ENCODE data around the gene TRPM2.

The TRPM2 gene

DNA sequence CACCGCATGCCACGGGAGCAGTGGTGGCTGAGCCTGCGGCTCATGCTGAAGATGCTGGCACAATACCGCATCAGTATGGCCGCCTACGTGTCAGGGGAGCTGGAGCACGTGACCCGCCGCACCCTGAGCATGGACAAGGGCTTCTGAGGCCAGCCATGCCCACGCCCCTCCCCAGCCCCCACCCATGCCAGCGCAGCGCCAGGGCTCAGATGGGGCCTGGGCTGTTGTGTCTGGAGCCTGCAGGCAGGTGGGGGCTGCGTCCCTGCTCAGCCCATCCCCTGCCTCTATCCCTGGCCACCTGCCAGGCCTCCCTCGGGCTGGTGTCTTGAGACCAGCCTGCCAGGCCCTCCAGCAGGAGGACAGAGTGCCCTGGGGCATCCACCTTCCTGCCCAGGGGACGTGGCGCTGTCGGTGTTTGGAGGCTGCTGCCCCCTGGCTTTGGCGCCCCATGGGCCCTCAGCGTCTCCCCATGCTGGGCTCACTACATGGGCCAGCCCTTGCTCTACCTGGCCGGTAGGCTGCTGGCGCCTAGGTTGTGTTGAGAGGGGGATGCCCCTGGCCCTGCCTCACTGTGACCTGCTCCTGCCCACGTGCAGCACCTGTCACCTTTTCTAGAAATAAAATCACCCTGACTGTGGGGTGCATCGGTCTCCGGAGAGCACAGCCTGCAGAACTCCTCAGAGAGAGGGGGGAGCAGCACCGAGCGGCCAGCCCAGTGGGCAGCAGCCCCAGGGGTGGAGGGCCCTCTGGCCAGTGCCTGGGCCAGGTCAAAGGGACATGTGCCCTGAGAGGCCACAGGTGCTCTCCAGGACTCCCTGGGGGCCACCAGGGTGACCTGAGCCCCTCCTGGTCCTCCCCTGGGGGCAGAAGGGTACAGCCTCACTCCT, 26.5 kb upstream of the TRPM2 start:
- TF ChIP-seq POLR2A (IDR thresholded peaks at IDR 0.05; ENCODE audit: low read length) (no peak), GATA1 (IDR thresholded peaks at IDR 0.05; ENCODE audit: low read depth, low read length) (no peak)
- DNase-seq: no peak

DNA sequence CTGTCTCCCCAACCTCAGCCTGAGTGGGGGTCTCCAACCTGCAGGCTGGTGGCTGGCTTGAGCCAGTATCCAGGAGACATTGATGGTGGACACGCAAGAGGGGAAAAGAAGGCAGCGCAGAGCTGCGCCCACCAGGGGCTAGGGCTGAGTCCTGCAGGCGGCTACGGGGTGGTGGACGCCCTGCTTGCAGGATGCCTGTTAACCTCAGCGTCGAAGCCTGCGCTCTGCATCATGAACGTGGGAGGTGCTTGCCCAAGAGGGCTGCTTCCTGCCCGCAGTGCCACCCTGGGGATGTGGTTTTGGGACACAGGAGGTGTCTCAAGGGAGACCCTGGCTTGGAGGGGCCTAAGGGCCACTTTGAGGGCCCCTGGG, 25.8 kb upstream of the TRPM2 start:
- no peak for DNase-seq

DNA sequence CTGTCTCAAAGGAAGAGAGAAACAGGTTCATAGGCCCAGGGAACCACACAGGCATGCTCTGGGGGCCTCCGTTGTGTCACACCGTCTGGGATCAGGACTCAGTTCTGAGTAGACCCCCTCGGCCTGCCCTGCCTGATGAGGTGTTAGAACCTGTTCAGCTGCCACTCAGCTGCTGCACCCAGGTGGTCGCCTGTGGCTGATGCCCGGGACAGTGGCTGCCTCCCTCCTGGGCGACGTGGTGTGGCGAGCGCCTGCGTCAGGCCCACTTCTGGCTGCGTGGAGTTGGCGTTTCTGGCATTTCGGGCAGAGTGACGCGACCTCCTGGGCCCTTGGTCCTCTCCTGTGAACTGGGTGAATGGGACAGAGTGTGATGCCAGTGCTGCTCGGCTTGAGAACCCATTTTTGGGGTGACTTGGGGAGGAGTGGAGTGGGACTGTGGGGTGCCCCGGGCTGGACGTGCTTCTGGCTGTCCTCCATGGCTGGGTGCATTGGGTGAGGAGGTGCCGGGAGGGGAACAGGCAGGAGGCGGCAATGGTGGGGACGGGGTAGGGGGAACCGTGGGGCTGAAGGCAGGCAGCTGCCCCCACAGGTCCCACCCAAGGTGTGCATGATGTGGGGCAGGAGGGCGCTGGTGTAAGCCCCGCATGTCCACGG, 25.1 kb upstream of the TRPM2 start:
- DNase-seq: no peak
- TF ChIP-seq GATA1 (IDR thresholded peaks at IDR 0.05; ENCODE audit: low read depth, low read length): no peak
- TF ChIP-seq POLR2A (IDR thresholded peaks at IDR 0.05; ENCODE audit: low read length): no peak

More for the DNA sequence above, 25.8 kb upstream of the TRPM2 start:
- no peak for TF ChIP-seq GATA1 (IDR thresholded peaks at IDR 0.05; ENCODE audit: low read depth, low read length)
- no peak for TF ChIP-seq POLR2A (IDR thresholded peaks at IDR 0.05; ENCODE audit: low read length)

DNA sequence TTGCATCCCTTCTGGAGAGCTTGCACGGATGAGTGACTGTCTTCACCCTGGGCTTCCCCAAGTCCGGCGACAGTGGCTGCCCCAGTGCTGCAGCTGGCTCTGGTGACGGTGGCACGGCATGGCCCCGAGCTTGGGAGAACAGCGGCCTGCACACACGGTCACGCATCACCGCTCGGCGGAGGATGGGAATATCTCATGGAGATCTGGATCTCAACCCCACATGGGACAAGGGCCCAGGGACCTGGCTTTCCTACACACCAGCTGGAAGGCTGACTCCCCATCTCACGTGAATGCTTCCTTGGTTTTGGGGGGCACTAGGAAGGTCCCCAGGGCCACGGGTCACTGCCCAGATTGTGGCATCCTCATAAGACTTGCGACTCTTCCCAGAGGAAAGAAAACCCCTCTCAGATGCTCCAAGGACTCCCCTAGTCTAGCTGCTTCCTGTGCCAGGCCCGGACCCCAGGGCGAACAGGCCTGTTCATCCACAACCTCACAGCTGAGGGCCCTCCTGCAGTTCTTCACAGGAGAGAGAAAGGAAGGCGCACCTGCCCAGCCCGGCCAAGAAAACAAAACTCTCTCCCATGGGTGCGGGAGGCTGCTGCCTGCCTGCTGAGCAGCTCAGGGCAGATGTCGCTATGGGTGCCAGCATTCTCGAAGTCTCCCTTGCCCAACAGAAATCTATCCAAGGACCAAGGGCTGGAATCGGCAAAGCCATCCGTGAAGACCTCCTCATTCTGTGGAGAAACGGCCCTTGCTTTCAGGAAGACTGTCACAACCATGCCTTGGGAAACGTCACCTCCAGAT, 24.1 kb upstream of the TRPM2 start:
- TF ChIP-seq GATA1 (IDR thresholded peaks at IDR 0.05; ENCODE audit: low read depth, low read length): no peak
- TF ChIP-seq POLR2A (IDR thresholded peaks at IDR 0.05; ENCODE audit: low read length): no peak
- no peak for DNase-seq

DNA sequence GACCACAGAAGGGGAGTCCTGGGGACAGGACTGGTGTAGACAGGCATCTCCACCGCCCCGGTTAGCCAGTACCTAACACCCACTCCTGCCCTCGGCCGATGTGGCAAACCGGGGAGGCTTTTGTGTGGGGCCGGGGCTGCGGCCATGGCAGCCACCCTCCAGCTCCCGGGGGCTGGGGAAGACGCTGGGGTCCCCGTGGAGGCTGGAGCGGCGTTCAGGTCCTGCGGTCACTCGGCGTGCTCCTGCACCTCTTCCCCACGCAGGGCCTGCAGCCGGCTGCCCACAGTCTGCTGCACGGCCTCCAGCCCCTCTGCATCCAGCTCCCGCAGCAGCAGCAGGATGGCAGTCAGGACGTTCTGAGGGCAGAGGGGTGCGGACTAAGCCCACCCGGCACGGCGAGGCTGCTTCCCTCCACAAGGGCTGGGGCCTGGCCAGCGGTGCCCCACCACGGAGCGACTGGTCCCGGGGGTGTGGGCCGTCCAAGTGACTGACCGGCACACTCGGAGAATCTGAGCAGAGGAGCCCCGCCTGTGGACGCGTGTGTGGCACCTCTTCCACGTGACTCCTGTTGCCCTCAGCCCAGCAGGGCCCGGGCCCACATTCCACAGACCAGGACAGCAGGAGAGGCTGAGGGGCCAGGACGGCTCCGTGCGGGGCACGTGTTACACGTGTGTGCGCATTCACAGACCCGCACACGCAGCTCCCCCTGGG, 23.3 kb upstream of the TRPM2 start:
- no peak for DNase-seq
- TF ChIP-seq GATA1 (IDR thresholded peaks at IDR 0.05; ENCODE audit: low read depth, low read length) (no peak), POLR2A (IDR thresholded peaks at IDR 0.05; ENCODE audit: low read length) (no peak)

DNA sequence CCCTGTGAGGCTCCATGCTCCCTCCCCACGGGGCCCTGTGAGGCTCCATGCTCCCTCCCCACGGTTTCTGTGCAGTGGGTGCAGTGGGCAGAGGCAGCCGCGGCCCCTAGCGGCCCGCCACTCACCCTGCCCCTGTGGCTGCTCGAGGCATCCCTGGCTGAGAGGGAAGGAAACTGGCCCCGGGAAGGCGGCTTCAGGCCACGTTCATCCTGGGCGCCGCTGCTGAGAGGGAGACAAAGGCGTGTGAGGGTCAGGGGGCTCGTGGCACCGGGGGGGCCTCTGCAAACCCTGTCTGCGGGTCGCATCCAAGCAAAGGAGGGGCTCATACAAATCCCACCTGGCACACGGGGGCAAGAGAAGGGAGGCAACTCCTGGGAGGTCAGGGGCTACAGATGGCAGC, 22.7 kb upstream of the TRPM2 start:
- TF ChIP-seq POLR2A (IDR thresholded peaks at IDR 0.05; ENCODE audit: low read length) (no peak), GATA1 (IDR thresholded peaks at IDR 0.05; ENCODE audit: low read depth, low read length) (no peak)
- no peak for DNase-seq

DNA sequence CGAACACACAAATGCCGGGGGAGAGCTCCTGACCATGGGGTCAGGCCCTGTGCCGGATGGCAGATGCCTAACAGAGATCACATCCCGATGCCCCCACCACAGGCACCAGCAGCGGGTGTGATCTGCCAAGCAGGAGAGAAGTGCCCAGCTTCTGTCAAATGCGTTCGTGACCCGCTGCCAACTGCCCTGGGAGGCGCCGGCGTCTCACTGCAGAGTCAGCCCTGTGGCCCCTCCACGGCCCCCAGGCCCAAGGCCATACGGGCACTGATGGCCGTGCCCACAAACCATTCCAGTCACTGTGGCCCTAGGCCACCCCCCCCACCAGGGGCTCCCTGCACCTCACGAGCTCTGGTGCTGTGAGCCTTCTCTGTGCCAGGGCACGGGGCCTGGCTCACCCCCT, 22.2 kb upstream of the TRPM2 start:
- TF ChIP-seq POLR2A (IDR thresholded peaks at IDR 0.05; ENCODE audit: low read length) (no peak), GATA1 (IDR thresholded peaks at IDR 0.05; ENCODE audit: low read depth, low read length) (no peak)

DNA sequence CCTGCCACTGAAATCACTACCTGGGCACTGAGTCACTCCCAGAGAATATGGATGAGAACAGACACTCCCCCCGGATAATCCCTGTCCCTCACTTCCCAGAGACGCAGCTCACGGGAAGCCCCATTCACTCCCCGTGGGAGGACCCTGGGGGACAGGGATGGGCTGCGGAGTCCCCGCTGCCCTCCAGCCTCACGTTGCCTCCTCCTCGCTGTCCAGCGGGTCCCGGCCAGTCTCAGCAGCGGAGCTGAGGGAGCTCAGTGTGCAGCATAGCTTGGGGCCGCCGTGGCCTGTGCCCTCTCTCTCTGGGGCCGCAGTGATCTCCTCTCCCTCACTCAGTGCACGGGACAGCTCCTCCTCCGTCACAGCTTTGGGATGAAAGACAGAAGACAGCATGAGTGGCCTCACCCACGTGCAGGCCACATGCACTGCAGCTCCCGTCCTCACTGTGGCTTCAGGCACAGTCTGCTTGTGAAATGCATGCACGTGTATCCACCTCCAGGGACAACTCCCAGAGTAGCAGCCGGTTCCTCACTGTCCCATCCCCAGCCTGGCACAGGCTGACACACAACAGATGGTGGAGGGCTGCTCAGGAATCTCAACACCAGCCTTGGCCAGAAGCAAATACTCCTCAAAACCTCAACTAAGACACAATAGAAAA, 21.6 kb upstream of the TRPM2 start:
- DNase-seq: no peak
- TF ChIP-seq GATA1 (IDR thresholded peaks at IDR 0.05; ENCODE audit: low read depth, low read length) (no peak), POLR2A (IDR thresholded peaks at IDR 0.05; ENCODE audit: low read length) (no peak)

More for the DNA sequence above, 22.2 kb upstream of the TRPM2 start:
- DNase-seq: no peak

DNA sequence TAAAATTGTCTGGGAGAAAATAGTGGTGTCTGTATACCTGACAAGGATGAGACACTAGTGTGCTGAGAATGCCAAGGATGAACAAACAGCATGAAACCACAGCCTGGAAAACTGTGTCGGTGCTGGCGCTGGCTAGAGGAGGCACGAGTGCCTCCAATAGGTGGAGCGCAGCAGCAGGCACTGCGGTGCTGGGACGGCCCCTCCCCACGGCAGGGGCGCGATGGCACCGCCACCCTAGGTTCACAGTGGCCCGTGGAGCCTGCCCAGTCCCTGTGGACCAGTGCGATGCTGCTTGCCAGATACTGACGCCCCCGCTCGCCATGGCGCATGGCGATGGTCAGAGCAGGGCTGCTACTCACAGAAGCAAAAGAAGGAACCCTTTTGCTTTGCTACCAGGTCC, 21.0 kb upstream of the TRPM2 start:
- no peak for DNase-seq
- no peak for TF ChIP-seq POLR2A (IDR thresholded peaks at IDR 0.05; ENCODE audit: low read length)
- no peak for TF ChIP-seq GATA1 (IDR thresholded peaks at IDR 0.05; ENCODE audit: low read depth, low read length)

DNA sequence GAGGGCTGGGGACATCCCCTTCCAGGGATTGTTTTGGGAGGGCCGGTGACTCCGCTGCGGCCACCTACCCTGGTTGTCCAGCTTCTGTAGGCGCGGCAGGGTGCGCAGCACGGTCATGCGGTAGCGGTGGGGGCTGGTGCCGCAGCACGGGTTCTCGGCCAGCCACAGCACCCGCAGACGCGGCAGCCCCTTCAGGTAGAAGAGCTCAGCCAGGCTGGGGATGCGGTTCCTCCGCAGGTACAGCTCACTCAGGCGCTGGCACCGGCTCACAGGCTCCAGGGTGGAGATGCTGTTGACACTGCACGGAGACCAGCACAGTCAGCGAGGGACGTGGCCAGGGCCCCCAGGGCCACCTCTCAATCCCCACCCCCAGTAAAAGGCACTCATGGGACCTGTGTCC, 20.5 kb upstream of the TRPM2 start:
- TF ChIP-seq GATA1 (IDR thresholded peaks at IDR 0.05; ENCODE audit: low read depth, low read length): no peak
- TF ChIP-seq POLR2A (IDR thresholded peaks at IDR 0.05; ENCODE audit: low read length): no peak
- DNase-seq: no peak

DNA sequence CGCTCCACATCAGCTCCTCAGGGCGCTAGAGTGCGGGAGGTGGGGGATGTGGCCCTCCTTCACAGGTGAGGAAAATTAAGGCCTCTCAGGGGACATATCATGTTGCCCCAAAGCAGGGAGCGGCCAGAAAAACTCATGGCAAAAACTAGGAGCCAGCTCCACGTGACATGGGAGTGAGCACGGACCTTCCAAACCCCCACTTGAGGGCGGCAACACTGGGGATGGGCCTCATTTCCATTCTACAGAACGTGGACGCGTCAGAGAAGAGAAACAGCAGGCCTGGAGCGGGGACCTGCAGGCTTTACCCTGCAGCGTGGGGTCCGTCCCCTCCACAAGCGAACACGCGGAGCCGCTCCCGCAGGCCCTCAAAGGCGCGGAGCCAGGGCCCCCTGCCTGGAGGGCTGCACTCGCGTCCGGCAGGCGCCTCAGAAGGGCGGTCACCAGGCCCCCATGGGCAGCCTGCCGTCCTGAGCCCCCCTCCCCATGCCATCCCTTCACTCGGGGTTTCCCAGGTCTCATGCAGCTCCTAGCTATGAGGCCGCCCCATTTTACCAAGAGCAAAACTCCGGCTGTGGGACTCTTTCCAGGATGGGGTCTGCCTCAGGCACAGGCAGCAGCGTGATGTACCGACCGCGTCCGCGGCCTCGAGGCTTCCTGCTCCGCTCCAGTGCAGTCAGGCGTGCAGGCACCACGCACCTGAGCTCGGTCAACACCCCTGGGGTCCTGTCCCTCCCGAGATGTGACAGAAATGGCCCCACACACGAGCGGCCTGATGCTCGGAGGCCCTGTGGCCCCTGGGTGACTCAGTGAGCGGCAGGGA, 19.7 kb upstream of the TRPM2 start:
- TF ChIP-seq GATA1 (IDR thresholded peaks at IDR 0.05; ENCODE audit: low read depth, low read length) (no peak), POLR2A (IDR thresholded peaks at IDR 0.05; ENCODE audit: low read length) (no peak)
- no peak for DNase-seq

DNA sequence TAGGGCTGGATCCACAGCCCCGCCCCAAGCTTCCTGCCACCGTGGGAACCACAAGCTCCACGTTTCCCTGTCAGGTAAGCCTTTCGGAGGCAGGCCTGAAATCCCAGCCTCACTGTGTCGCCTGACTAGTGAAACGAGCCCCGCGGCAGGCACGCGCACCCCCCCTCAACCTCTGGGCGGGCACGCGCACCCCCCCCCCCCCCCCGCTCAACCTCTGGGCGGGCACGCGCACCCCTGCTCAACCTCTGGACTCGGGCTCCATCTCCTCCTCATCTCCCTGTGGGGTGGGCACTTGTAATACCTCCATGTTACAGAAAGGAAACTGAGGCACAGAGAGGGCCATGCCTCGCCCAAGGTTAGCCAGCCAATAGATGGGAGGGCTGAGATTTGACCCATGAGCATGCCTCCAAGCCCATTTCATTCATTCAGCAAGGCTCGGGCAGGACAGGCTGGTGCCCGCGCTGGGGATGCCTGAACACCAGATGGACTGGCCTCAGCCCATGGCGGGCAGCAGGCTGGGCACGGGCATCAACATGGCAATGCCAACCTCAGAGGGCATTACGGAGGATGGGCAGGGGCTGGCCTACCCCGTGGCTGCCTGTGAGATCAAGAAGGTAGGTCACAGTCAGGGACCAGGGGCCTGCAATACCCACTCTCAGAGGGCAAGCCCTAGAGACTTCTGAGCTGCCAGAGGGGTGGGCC, 18.9 kb upstream of the TRPM2 start:
- TF ChIP-seq POLR2A (IDR thresholded peaks at IDR 0.05; ENCODE audit: low read length) (no peak), GATA1 (IDR thresholded peaks at IDR 0.05; ENCODE audit: low read depth, low read length) (no peak)
- no peak for DNase-seq
